Thyroid gland (tissue), 4 donors: Measurements from ENCODE around the gene CPNE8.
A peak's percentile ranks its signal among the peaks of the same experiment; 100 is the strongest.

ENCODE experiments used
- POLR2A ChIP-seq, 2 donors: fragments of 450-650 bp; IDR thresholded peaks; one replicate each; pipeline ENCODE4 v1.6.1; 2017; ENCODE audit warnings: antibody characterized with exemption in 2 of 2, mild to moderate bottlenecking in 2 of 2, moderate library complexity in 1 of 2
- TF ChIP-seq, protein P1 (sequence below), 6 experiments: fragments of 200-600 bp in 3 of 6; fragments of 450-650 bp in 3 of 6; sonication (generic) in 3 of 6; IDR thresholded peaks; one replicate each; pipeline ENCODE4 v1.5.1; 2016 to 2019; ENCODE audit warnings: antibody characterized with exemption in 6 of 6, mild to moderate bottlenecking in 2 of 6, inconsistent platforms in 1 of 6, moderate library complexity in 1 of 6

- TF ChIP-seq, protein P1, sequence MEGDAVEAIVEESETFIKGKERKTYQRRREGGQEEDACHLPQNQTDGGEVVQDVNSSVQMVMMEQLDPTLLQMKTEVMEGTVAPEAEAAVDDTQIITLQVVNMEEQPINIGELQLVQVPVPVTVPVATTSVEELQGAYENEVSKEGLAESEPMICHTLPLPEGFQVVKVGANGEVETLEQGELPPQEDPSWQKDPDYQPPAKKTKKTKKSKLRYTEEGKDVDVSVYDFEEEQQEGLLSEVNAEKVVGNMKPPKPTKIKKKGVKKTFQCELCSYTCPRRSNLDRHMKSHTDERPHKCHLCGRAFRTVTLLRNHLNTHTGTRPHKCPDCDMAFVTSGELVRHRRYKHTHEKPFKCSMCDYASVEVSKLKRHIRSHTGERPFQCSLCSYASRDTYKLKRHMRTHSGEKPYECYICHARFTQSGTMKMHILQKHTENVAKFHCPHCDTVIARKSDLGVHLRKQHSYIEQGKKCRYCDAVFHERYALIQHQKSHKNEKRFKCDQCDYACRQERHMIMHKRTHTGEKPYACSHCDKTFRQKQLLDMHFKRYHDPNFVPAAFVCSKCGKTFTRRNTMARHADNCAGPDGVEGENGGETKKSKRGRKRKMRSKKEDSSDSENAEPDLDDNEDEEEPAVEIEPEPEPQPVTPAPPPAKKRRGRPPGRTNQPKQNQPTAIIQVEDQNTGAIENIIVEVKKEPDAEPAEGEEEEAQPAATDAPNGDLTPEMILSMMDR (IDR thresholded peaks at IDR 0.05) = no peak
- peak in 1 of 2 donors; percentile 73 for TF ChIP-seq POLR2A (IDR thresholded peaks at IDR 0.05)
These were observed 583 bp downstream of the CPNE8 start for GRCh38 chr12:38904537-38905479.
